Ishikawa (cell line): ENCODE results near the gene SGPP2.

Source experiments
- EGR1 ChIP-seq: IDR thresholded peaks from 2 replicates; pipeline ENCODE4 v1.6.1; 2012
- EP300 ChIP-seq: IDR thresholded peaks from 2 replicates; pipeline ENCODE4 v1.6.1; 2012; ENCODE audit warnings: borderline replicate concordance
- FOXM1 ChIP-seq: IDR thresholded peaks from 2 replicates; pipeline ENCODE4 v1.6.1; 2012; ENCODE audit warnings: low read depth, borderline replicate concordance
- MAX ChIP-seq: IDR thresholded peaks from 2 replicates; pipeline ENCODE4 v1.6.1; 2012
- RAD21 ChIP-seq: IDR thresholded peaks from 2 replicates; pipeline ENCODE4 v1.6.1; 2012; ENCODE audit warnings: low read depth
- REST ChIP-seq: IDR thresholded peaks from 2 replicates; pipeline ENCODE4 v1.6.1; 2012; ENCODE audit warnings: low read depth, mild to moderate bottlenecking
- TAF1 ChIP-seq: IDR thresholded peaks from 2 replicates; pipeline ENCODE4 v1.6.1; 2012; ENCODE audit warnings: low read depth, mild to moderate bottlenecking
- TEAD4 ChIP-seq: IDR thresholded peaks from 2 replicates; pipeline ENCODE4 v1.6.1; 2012
- YY1 ChIP-seq: IDR thresholded peaks from 2 replicates; pipeline ENCODE4 v1.6.1; 2012; ENCODE audit warnings: low read depth

GRCh38 chr2:222413295-222413911, 10.9 kb upstream of the SGPP2 start:
- TF ChIP-seq YY1 (no peak), TEAD4 (no peak), TAF1 (no peak), MAX (no peak), REST (no peak), FOXM1 (no peak), EGR1 (no peak), EP300 (no peak), RAD21 (no peak)
